Esophagus muscularis mucosa (tissue), 4 donors: Measurements from ENCODE around the gene RETSAT. TPM values are rescaled to one million over a fixed set of nuclear protein-coding genes. Genes with fewer than 3 reads are reported as not detected.
"Not testable (repeated sequence)": the region's sequence is repeated elsewhere in the genome, so short reads cannot be mapped to it uniquely, and the experiment has no call there.

Experiments
- DNase-seq: peaks from one replicate; pipeline ENCODE4 v3.0.0-alpha.2; 2017; ENCODE audit errors: extremely low spot score
- H3K27ac ChIP-seq, 4 donors: fragments of 200-600 bp; sonication (generic); replicated peaks in 1 of 4; 1 replicate in 3 of 4; 2 replicates in 1 of 4; pipeline ENCODE4 v1.5.1; 2016 to 2019; ENCODE audit warnings: mild to moderate bottlenecking in 1 of 4
- H3K27me3 ChIP-seq, 4 donors: fragments of 200-600 bp; sonication (generic); one replicate each; pipeline versions ENCODE4 v1.5.1 to v1.6.0; 2016 to 2019
- H3K36me3 ChIP-seq, 4 donors: fragments of 200-600 bp; sonication (generic); one replicate each; pipeline ENCODE4 v1.5.1; 2016 to 2019
- H3K4me1 ChIP-seq, 4 donors: fragments of 200-600 bp; sonication (generic); one replicate each; pipeline ENCODE4 v1.5.1; 2016 to 2019
- H3K4me3 ChIP-seq, 4 donors: fragments of 200-600 bp; sonication (generic); 1 replicate in 2 of 4; 2 replicates in 2 of 4; pipeline ENCODE4 v1.5.1; 2016 to 2019; ENCODE audit warnings: mild to moderate bottlenecking in 4 of 4, moderate library complexity in 1 of 4
- H3K9me3 ChIP-seq, 4 donors: fragments of 200-600 bp; sonication (generic); 1 replicate in 3 of 4; 2 replicates in 1 of 4; pipeline ENCODE4 v1.5.1; 2016 to 2019
- CTCF ChIP-seq, 3 experiments: fragments of 200-600 bp in 2 of 3; fragments of 450-650 bp in 1 of 3; sonication (generic) in 2 of 3; IDR thresholded peaks; one replicate each; pipeline ENCODE4 v1.5.1; 2017 to 2019; ENCODE audit warnings: antibody characterized with exemption in 3 of 3, mild to moderate bottlenecking in 2 of 3, moderate library complexity in 1 of 3
- EP300 ChIP-seq: sonication (generic); formaldehyde crosslinking; IDR thresholded peaks from one replicate; pipeline ENCODE4 v1.6.1; 2017; ENCODE audit warnings: antibody characterized with exemption
- POLR2A ChIP-seq: fragments of 450-650 bp; IDR thresholded peaks from one replicate; pipeline ENCODE4 v1.6.1; 2017; ENCODE audit warnings: antibody characterized with exemption, moderate library complexity, mild to moderate bottlenecking, low read depth
- POLR2AphosphoS5 ChIP-seq, 2 donors: sonication (generic); formaldehyde crosslinking; IDR thresholded peaks; one replicate each; pipeline ENCODE4 v1.6.1; 2017; ENCODE audit warnings: antibody characterized with exemption in 2 of 2
- WGBS: methylation state at CpG from one replicate; pipeline ENCODE4 v1.1.5; 2018; 5-methylcytosine and 5-hydroxymethylcytosine counted together
- intact Hi-C: fragments of 100-400 bp; cut with DNase I; formaldehyde crosslinking; loops from one replicate; pipeline ENCODE4 v1.15.1; 2023
- total RNA-seq, 4 donors: library from RNA; depleted of rRNA; stranded (reverse); fragments of >200 nt; gene quantifications; one replicate each; pipeline versions ENCODE4 v1.1.0 to v1.2.1, GENCODE V29; 2016

Gene RETSAT
- total RNA-seq, 4 donors from 2014 or later, result 34.3 to 63.7 (median 45.7) TPM

GRCh38 chr2:85376291-85377065 is 22.1 kb upstream of the RETSAT start:
- H3K27ac ChIP-seq, result no peak overlapping the region
- no peak for DNase-seq
- H3K4me3 ChIP-seq, result no peak overlapping the region
- H3K27me3 ChIP-seq, result no peaks in the 10 kb centered on the region
- no peaks in the 10 kb centered on the region for H3K9me3 ChIP-seq
- no peaks in the 10 kb centered on the region for H3K4me1 ChIP-seq
- intact Hi-C loops, result no loop called here
- no peak for TF ChIP-seq POLR2AphosphoS5 (IDR thresholded peaks at IDR 0.05)
- TF ChIP-seq CTCF (IDR thresholded peaks at IDR 0.05), result no peak
- no peak for TF ChIP-seq POLR2A
- TF ChIP-seq EP300, result no peak
- H3K36me3 ChIP-seq, result peaks cover 22 to 92% (median 59%) of the 10 kb centered on the region in 4 donors
- 98% methylated on average over 5 of the region's 5 CpGs for WGBS

DNA sequence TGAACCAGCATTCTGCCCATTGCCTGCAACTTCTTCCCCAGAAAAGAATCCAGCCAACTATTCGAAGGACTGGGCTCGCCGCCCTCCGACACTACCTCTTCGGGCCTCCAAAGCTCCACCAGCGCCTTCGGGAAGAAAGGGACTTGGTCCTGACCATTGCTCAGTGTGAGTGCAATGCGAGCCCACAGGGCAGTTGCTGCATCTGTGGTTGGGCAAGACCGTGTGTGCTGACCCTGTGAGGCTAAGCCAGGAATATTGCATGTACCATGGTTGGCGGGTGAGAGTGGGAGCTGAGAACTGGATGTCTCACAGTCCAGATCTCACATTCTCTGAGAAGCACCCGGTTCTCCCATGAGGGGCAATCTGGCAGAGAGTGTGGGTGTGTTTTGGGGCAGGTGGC is 16.7 kb upstream of the RETSAT start:
- no peak for DNase-seq
- Histone ChIP-seq H3K27ac (no peak overlapping the region), H3K4me1 (no peaks in the 10 kb centered on the region), H3K4me3 (no peak overlapping the region), H3K9me3 (no peaks in the 10 kb centered on the region), H3K36me3 (peaks cover 0 to 85% (median 44%) of the 10 kb centered on the region in 4 donors), H3K27me3 (no peaks in the 10 kb centered on the region)
- TF ChIP-seq POLR2AphosphoS5 (IDR thresholded peaks at IDR 0.05) (no peak), EP300 (no peak), POLR2A (no peak), CTCF (IDR thresholded peaks at IDR 0.05) (no peak)
- intact Hi-C loops, result no loop called here
- 98% methylated on average over 9 of the region's 11 CpGs for WGBS

- TF ChIP-seq POLR2AphosphoS5 (IDR thresholded peaks at IDR 0.05), result no peak
- no peak for TF ChIP-seq CTCF (IDR thresholded peaks at IDR 0.05)
- TF ChIP-seq EP300, result no peak
- no peak for TF ChIP-seq POLR2A
- Histone ChIP-seq H3K36me3 (peaks cover 4 to 84% (median 43%) of the 10 kb centered on the region in 4 donors), H3K9me3 (no peaks in the 10 kb centered on the region), H3K27me3 (no peaks in the 10 kb centered on the region), H3K27ac (no peak overlapping the region), H3K4me1 (no peaks in the 10 kb centered on the region), H3K4me3 (no peak overlapping the region)
- no peak for DNase-seq
- intact Hi-C loops, result no loop called here
- 87% methylated on average over 4 of the region's 5 CpGs for WGBS
Observed at GRCh38 chr2:85369500-85369899, 15.2 kb upstream of the RETSAT start.

DNA sequence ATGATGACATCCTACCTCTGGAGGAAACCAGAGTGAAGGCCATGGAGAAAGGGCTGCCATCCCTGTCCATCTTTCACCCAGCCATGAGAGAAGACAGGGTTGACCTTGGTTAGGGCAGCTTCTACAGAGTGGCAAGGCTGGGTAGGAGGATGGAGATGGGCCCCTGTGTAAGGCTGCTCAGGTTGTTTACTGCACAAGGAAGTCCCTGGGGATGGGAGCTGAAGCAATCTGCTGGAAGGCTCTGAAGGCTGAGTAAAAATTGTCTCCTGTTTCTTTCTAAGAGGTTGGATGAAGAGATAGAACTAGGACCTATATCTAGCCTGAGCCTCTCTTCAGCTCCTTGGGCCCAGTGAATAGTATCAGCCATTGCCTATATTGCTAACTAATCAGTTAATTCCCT is 14.6 kb upstream of the RETSAT start:
- intact Hi-C loops, result no loop called here
- Histone ChIP-seq H3K27ac (no peak overlapping the region), H3K9me3 (no peaks in the 10 kb centered on the region), H3K27me3 (no peaks in the 10 kb centered on the region), H3K4me1 (no peaks in the 10 kb centered on the region), H3K4me3 (no peak overlapping the region), H3K36me3 (peaks cover 8 to 85% (median 40%) of the 10 kb centered on the region in 4 donors)
- DNase-seq, result no peak
- TF ChIP-seq EP300, result no peak
- no peak for TF ChIP-seq POLR2A
- TF ChIP-seq CTCF (IDR thresholded peaks at IDR 0.05), result no peak

GRCh38 chr2:85367180-85367579 is 12.9 kb upstream of the RETSAT start:
- no peak overlapping the region for H3K4me3 ChIP-seq
- DNase-seq, result no peak
- TF ChIP-seq POLR2AphosphoS5 (IDR thresholded peaks at IDR 0.05) (no peak), CTCF (IDR thresholded peaks at IDR 0.05) (no peak), EP300 (no peak), POLR2A (no peak)
- no peaks in the 10 kb centered on the region for H3K9me3 ChIP-seq
- no peak overlapping the region for H3K27ac ChIP-seq
- 78% methylated on average over 5 of the region's 5 CpGs for WGBS
- intact Hi-C loops, result no loop called here
- H3K4me1 ChIP-seq, result no peaks in the 10 kb centered on the region
- H3K36me3 ChIP-seq, result peaks cover 23 to 88% (median 47%) of the 10 kb centered on the region in 4 donors
- H3K27me3 ChIP-seq, result no peaks in the 10 kb centered on the region

DNA sequence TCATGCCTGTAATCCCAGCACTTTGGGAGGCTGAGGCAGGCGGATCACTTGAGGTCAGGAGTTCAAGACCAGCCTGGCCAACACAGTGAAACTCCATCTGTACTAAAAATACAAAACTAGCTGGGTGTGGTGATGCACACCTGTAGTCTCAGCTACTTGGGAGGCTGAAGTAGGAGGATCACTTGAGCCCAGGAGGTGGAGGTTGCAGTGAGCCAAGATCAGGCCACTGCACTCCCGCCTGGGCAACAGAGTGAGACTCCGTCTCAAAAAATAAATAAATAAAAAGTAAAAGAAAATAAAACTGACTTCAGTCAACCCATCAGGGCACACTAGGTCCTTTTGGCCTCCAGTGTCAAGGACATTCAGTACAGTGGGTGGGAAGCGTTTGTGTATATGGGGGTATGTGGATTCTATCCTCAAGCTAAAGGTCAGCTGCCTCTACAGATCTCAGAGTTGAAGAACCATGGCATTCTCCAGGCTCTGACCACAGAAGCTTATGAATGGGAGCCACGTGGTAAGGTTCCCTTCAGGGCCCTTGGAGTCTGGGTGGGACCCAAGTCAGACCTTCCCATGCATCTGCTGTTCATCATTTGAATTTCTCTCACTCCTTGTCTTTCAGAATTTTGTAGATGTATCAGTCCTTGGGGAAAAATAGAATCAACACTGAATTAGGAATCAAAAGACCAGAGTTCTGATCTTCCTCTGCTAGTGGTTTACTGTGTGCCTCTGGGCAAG is 8.5 kb upstream of the RETSAT start:
- H3K27ac ChIP-seq, DNase-seq, H3K4me3 ChIP-seq, intact Hi-C loops, H3K27me3 ChIP-seq, H3K9me3 ChIP-seq: not testable (repeated sequence)
- peaks cover 23 to 85% (median 54%) of the 10 kb centered on the region in 4 donors for H3K36me3 ChIP-seq
- peaks cover 0 to 10% (median 9%) of the 10 kb centered on the region in 4 donors for H3K4me1 ChIP-seq
- WGBS, result 96% methylated on average over 5 of the region's 5 CpGs
